GM11168 (cell line): ENCODE data around the gene ALDH1A2.
"Not testable (repeated sequence)": the region's sequence is repeated elsewhere in the genome, so short reads cannot be mapped to it uniquely, and the experiment has no call there.

Experiments used
- in situ Hi-C: fragments of 300-500 bp; cut with MboI; formaldehyde crosslinking; loops from one replicate; pipeline ENCODE4 v1.12.0; 2022; ENCODE audit warnings: low sequenced_read_pairs; ENCODE audit not compliant: unreplicated experiment

Gene ALDH1A2

GRCh38 chr15:58045376-58045775, 20.1 kb downstream of the ALDH1A2 start:
- in situ Hi-C loops = not testable (repeated sequence)

- in situ Hi-C loops = no loop called here
These were observed 21.0 kb downstream of the ALDH1A2 start for GRCh38 chr15:58044551-58044950.

DNA sequence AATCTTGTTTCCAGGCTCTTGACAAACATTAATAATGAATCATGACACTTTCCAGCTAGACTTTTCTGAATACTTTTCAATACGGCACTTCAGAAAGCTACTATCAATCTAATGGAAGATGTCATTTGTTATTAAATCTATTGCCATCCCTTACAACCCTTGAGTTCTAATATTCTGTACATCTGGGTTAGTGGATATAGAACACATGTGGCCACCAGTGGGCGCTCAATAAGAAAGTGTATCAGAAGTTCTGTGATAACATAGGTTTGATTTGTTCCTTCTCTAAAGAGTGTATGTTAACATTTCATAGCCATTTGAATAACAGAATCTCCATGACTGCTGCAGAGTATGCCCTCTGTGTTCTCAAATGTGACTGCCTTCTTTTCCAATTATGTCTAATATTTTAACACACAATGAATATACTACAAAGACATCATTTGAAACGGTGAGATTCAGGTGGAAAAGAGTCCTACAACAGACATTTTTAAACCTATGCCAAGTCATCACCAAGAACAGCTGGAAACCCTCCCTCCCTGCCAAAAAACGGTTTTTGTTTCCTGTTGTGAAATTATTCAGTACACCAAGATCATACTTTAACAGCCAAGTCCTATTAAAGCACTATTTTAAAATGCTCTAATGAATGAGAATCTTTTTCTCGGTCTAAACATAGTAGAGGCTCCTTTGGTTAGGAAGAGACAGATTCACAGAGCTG, 22.2 kb downstream of the ALDH1A2 start:
- in situ Hi-C loops = no loop called here

- in situ Hi-C loops = no loop called here
These were observed 23.5 kb downstream of the ALDH1A2 start for GRCh38 chr15:58042006-58042405.

GRCh38 chr15:58040150-58040549, 25.4 kb downstream of the ALDH1A2 start:
- in situ Hi-C loops = no loop called here

- in situ Hi-C loops = no loop called here
These were observed 26.2 kb downstream of the ALDH1A2 start for GRCh38 chr15:58039079-58040035.

GRCh38 chr15:58038426-58039078, 27.0 kb downstream of the ALDH1A2 start:
- in situ Hi-C loops = no loop called here

DNA sequence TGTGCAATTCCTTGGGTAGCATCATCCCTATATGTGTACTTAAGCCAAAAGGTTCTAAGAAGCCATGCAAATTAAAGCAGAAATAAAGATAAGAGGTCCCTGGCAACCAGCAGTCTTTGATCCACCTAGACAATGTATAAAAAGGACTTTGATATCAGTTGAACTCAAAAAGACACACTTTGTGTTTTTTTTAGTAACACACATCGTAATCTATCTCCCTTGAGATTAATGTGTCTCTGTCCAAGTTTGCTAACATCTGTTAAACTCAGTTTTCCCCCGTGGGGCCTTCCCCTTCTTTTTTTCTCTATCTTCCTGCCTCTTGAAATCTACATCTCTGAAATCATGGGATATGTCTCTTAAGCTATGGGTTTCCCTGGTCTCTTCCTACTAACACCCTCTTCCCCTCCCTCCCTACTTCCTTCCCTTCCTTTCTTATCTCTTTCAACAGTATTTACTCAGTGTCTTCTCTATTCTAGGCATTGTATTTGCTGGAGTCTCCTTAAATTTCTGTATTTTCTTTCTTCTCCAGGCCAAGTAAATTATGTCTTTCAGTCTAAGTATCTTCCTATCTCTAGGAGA, 27.7 kb downstream of the ALDH1A2 start:
- in situ Hi-C loops = no loop called here

DNA sequence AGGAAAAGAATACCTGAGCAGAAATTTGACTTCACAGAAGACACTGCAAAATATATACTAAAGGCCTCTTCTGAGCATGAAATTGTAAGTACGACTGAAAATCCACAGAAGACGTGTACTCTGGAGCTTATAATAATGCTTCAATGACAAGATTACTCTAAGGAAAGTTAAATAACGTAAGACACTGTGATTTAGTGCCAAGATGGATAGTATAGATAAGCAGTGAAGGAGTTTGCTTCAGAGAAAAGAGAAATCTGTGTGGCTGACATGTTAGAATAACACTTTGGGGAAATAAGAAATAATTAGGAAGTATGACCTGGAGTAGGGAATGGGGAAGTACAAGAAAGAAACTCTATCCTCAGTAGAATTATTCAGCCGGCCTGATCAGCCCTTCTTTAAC, 28.9 kb downstream of the ALDH1A2 start:
- in situ Hi-C loops = no loop called here

DNA sequence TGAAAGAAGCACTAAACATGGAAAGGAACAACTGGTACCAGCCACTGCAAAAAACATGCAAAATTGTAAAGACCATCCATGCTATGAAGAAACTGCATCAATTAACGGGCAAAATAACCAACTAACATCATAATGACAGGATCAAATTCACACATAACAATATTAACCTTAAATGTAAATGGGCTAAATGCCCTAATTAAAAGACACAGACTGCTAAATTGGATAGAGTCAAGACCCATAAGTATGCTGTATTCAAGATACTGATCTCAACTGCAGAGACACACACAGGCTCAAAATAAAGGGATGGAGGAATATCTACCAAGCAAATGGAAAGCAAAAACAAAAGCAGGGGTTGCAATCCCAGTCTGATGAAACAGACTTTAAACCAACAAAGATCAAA, 37.1 kb downstream of the ALDH1A2 start:
- in situ Hi-C loops = not testable (repeated sequence)

GRCh38 chr15:58026552-58026951, 39.0 kb downstream of the ALDH1A2 start:
- in situ Hi-C loops = no loop called here

DNA sequence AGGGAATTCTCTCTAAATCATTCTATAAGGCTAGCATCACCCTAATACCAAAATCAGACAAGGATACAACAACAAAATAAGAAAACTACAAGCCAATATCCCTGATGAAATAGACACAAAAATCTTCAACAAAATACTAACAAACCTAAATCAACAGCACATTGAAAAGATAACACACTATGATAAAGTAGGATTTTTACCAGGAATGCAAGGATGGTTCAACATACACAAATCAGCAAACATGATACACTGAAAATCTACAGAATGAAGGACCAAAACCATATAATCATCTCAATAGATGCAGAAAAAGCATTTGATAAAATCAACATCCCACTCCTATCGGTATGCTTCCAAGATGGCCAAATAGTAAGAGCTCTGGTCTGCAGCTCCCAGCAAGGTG, 39.5 kb downstream of the ALDH1A2 start:
- in situ Hi-C loops = no loop called here

DNA sequence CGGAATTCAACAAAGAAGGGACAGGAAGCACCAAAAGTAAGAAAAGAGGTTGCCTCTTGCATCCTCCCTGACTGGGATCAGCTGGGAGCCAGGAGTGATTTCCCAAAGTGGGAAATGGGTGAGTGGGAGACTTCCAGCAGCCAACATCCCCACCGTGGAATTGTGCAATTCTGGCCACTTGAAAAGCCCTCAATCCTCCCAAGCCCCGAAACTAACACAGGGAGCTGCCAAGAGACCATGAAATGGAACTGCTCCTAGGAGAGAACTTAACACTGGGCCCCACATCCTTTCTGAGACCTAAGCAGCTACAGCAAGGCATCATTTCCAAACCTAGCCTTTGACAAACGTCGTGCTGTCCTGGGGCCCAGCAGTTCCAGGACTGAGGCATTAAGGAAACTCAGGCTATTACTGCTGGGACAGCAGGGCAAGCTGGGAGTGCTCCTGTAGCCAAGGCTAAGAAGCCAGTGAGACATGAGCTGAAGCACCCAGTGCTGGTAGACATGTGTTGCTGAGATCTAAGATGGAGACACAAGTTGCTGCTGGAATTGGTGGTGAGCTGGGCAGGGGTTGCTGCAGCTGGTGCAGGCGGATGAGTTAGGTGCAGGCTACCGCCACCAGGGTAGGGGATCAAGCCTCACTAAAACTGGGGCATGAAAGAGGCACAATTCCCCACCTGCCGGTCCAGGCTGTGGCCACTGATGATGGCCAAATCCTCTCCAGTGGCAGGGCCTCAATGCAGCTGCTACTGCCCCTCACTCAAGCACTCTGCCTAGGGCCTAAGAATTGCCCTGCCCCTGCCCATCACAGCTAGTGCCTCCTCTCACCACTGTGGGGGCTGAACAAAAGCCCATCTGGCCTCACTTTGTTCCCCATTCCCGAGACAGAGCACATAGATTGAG, 43.9 kb downstream of the ALDH1A2 start:
- in situ Hi-C loops = no loop called here

DNA sequence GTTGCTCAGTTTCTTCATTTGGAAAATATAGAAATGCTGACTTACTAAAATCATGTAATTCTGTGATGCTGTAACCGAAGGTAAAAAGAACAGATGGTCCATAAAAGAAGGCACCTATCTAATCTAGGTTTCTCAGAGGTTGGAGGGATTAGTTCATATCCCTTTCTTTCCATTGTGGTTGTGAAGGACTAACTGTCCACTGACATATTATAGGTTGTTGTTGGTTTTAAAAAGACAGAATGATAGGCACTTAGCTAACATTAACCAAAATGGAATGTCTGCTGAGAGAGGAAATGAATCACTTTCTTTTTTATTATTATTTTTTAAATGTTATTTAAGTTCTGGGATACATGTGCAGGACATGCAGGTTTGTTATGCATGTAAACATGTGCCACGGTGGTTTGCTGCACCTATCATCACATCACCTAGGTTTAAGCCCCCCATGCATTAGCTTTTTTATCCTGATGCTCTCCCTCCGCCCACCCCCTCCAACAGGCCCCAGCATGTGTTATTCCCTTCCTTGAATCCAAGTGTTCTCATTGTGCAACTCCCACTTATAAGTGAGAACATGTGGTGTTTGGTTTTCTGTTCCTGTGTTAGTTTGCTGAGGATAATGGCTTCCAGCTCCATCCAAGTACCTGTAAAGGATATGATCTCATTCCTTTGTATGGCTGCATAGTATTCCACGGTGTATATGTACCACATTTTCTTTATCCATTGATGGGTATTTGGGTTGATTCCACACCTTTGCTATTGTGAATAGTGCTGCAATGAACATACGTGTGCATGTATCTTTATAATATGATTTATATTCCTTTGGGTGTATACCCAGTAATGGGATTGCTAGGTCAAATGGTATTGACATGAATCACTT, 45.8 kb downstream of the ALDH1A2 start:
- in situ Hi-C loops = no loop called here

- in situ Hi-C loops = no loop called here
These were observed 47.6 kb downstream of the ALDH1A2 start for GRCh38 chr15:58017869-58018268.

DNA sequence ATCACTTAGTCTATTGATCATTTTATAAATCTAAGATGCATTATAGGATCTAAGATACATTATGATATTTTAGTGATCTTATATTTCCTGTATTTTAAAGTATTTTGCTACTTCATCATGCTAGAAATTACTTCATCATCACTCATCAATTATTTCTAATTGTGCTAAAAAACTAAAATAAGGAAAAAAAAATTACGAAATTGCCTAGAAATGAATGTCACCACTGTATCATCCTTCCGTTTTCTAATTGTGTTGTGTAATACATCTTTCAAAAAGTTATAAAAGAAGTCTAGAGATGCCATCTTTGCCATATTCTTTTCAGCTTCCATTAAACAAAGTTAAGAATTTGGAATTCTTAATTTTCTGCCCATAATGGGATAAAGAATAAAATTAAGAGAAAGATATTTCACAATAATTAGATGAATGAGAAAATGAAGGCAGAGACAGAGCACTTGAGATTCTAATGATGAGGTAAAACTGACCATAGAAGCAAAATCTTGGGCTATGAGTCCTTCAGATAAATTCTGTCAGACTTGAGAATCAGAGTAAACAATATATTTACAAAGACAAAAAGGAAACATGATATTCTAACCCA, 48.8 kb downstream of the ALDH1A2 start:
- in situ Hi-C loops = no loop called here

- in situ Hi-C loops = no loop called here
These were observed 49.9 kb downstream of the ALDH1A2 start for GRCh38 chr15:58015565-58015964.

DNA sequence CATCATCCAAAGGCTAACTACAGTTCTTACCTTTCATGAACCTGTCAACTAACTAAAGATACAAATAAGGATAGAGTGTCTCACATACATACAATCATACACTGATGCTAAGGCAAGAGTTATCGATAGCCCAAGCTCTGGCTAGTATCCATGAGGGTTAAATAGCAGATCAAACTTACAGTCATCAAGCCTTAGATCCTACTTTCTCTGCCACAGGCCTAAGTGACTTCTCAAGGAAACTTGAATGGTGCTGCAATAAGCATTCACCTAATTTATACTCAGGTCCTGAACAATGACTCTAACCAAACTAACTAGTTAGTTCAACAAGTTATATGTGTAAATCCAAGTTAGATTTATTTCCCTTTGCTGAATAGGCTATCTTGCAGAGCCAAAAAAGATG, 51.0 kb downstream of the ALDH1A2 start:
- in situ Hi-C loops = no loop called here
